ENCODE results near the gene TMEM150B.

TMEM150B gene

DNA sequence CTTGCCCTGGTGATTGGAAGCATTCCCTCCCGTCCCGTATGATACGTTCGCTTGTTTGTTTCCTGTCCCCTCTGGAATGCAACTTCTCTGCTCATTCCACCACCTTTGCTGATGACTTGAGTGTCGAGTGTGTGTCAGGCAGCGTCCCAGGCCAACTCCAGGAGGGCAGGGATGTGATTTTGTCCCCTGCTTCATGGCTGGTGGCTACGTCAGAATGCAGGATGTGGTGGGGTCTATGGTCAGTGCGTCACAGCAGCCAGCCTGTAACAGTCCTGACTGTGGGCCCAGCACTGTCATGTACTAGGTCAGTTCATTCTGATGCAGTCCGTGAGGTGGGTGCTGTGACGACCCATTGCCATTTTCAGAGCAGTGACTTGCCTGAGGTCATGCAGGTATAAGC, 25.1 kb downstream of the TMEM150B start:
- no peak overlapping the region for H3K4me3 ChIP-seq (ENCODE audit: low read length)
- peaks cover 4% of the 10 kb centered on the region; the same call in 1 of the 2 replicates for H3K4me1 ChIP-seq (ENCODE audit: insufficient read depth, low read length)
- no peak overlapping the region for H3K9ac ChIP-seq (ENCODE audit: low read depth, low read length)
- peak overlapping the region; percentile 26 for H3K27ac ChIP-seq (ENCODE audit: low read length)
- H3K27me3 ChIP-seq (ENCODE audit: insufficient read depth, low read length), result no peaks in the 10 kb centered on the region
- H3K36me3 ChIP-seq (ENCODE audit: insufficient read depth, low read depth, low read length), result peaks cover 52% of the 10 kb centered on the region
- H3K9me3 ChIP-seq (ENCODE audit: insufficient read depth, low read depth, low read length), result no peaks in the 10 kb centered on the region

DNA sequence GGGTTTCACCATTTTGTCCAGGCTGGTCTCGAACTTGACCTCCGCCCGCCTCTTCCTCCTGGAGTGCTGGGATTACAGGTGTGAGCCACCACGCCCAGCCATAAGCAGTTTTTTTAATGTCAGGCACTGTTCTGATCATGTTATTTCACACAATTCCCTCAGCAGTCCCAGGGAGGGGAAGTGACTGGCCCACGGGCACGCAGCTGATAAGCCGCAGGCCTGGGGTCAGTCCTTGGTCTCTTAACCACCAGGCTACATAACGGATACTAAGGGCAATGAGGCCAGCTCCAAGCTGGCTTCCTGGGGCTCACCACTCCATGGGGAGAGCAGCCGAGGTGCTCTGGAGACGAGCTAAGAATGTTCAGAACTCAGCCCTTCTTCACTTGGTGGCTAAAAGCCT, 27.9 kb downstream of the TMEM150B start:
- peaks cover 4% of the 10 kb centered on the region; the same call in 1 of the 2 replicates for H3K4me1 ChIP-seq (ENCODE audit: insufficient read depth, low read length)
- no peak overlapping the region for H3K4me3 ChIP-seq (ENCODE audit: low read length)
- H3K27me3 ChIP-seq (ENCODE audit: insufficient read depth, low read length), result no peaks in the 10 kb centered on the region
- no peaks in the 10 kb centered on the region for H3K9me3 ChIP-seq (ENCODE audit: insufficient read depth, low read depth, low read length)
- no peak overlapping the region for H3K27ac ChIP-seq (ENCODE audit: low read length)
- no peak overlapping the region for H3K9ac ChIP-seq (ENCODE audit: low read depth, low read length)
- H3K36me3 ChIP-seq (ENCODE audit: insufficient read depth, low read depth, low read length), result peaks cover 47% of the 10 kb centered on the region

DNA sequence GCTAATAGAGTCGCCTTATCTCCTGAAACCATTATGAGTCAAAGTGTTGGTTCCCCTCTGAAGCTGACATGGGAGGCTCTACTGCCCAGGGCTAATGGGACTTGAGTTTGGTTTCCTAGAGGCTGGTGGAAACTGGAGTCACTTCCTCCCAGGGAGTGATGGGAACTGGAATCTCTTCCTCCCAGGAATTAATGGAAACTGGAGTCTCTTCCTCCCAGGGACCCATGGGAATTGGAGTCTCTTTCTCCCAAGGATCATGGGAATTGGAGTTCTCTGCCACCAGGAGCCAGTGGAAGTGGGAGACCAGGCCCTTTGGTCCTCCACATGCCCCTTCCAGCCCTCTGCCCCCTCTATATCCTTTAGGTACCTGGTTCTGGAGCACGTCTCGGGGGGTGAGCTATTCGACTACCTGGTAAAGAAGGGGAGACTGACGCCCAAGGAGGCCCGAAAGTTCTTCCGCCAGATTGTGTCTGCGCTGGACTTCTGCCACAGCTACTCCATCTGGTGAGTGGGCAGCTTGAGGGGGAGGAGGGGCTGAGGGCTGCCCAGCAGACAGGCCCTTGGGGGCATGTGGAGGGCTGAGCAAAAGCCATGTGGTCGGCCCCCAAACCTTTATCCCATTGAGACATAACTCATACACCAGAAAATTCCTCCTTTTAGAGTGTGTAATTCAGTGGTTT, 35.9 kb downstream of the TMEM150B start:
- no peak overlapping the region for H3K4me3 ChIP-seq (ENCODE audit: low read length)
- peaks cover 57% of the 10 kb centered on the region for H3K36me3 ChIP-seq (ENCODE audit: insufficient read depth, low read depth, low read length)
- H3K9ac ChIP-seq (ENCODE audit: low read depth, low read length), result no peak overlapping the region
- H3K9me3 ChIP-seq (ENCODE audit: insufficient read depth, low read depth, low read length), result no peaks in the 10 kb centered on the region
- no peaks in the 10 kb centered on the region for H3K4me1 ChIP-seq (ENCODE audit: insufficient read depth, low read length)
- H3K27me3 ChIP-seq (ENCODE audit: insufficient read depth, low read length), result no peaks in the 10 kb centered on the region
- H3K27ac ChIP-seq (ENCODE audit: low read length), result no peak overlapping the region

DNA sequence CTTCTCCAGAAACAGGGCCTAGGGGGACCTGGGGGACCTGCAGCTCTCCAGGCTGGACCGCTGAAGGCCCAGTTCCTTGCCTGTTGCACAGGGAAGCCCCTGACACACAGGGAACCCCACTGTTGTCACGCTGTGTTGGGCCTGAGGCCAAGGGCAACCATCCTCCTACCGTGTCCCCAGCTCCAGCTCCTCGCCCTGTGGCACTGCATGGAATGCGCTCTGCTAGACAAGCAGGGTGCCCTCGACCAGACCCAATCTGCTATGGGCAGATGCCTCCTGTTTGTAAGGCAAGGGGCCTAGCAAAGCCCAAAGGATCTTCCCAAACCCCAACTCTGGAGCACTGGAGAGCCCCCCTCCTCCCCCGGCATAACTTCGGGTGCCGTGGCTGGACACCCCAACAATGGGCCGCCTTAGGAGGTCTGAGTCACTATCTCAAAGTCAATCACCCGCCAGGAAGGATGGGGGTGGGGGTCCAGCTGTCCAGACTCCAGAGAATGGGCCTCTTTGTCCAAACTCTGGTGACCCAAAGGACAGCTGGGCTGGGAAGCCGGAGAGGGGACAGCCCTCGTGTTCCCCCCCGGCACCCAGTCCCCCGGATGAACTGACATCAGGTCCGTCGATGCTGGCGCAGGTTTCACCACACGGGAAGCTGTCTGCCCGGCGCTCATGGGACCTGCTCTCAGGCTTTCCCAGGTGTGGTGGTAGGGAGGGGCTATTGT, 37.6 kb downstream of the TMEM150B start:
- Histone ChIP-seq H3K36me3 (ENCODE audit: insufficient read depth, low read depth, low read length) (peaks cover 47% of the 10 kb centered on the region), H3K4me1 (ENCODE audit: insufficient read depth, low read length) (no peaks in the 10 kb centered on the region), H3K27me3 (ENCODE audit: insufficient read depth, low read length) (no peaks in the 10 kb centered on the region), H3K9ac (ENCODE audit: low read depth, low read length) (no peak overlapping the region), H3K27ac (ENCODE audit: low read length) (no peak overlapping the region), H3K9me3 (ENCODE audit: insufficient read depth, low read depth, low read length) (no peaks in the 10 kb centered on the region), H3K4me3 (ENCODE audit: low read length) (no peak overlapping the region)

DNA sequence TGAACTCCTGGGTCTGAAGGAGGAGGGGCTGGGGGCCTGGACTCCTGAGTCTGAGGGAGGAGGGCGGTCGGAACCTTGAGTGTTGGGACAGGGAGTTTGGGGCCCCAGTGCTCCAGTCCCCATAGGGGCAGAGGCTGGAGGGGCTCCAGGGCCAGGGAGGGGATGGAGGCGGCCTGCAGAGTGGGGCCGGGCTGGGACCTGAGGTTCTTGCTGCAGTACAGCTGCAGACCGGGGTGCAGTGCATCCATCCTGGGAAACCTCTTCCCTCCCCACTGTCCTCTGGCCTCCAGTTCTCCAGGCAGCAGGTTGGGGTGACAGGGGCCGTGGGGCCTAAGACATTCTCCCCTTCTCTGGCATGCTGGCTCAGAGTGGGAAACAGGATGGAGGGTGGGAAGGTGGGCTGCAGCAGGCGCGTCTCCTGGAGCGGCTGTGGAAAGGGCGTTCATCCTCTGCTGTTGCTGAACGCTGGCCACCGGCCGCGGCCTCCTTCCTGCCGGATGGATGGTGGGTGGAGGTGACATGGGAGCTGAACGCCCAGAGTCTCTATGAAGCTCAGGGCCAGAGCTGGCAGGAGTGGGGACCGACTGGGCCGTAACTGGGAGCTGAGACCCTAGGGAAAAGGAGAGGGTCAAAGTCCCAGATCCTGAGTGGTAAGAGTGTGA, 39.8 kb downstream of the TMEM150B start:
- H3K9me3 ChIP-seq (ENCODE audit: insufficient read depth, low read depth, low read length), result no peaks in the 10 kb centered on the region
- H3K36me3 ChIP-seq (ENCODE audit: insufficient read depth, low read depth, low read length), result peaks cover 31% of the 10 kb centered on the region
- peaks cover 5% of the 10 kb centered on the region; the same call in 1 of the 2 replicates for H3K4me1 ChIP-seq (ENCODE audit: insufficient read depth, low read length)
- H3K27me3 ChIP-seq (ENCODE audit: insufficient read depth, low read length), result no peaks in the 10 kb centered on the region
- peak overlapping the region; percentile 65; the same call in 1 of the 2 replicates for H3K4me3 ChIP-seq (ENCODE audit: low read length)
- H3K9ac ChIP-seq (ENCODE audit: low read depth, low read length), result peak overlapping the region; percentile 73
- H3K27ac ChIP-seq (ENCODE audit: low read length), result no peak overlapping the region

DNA sequence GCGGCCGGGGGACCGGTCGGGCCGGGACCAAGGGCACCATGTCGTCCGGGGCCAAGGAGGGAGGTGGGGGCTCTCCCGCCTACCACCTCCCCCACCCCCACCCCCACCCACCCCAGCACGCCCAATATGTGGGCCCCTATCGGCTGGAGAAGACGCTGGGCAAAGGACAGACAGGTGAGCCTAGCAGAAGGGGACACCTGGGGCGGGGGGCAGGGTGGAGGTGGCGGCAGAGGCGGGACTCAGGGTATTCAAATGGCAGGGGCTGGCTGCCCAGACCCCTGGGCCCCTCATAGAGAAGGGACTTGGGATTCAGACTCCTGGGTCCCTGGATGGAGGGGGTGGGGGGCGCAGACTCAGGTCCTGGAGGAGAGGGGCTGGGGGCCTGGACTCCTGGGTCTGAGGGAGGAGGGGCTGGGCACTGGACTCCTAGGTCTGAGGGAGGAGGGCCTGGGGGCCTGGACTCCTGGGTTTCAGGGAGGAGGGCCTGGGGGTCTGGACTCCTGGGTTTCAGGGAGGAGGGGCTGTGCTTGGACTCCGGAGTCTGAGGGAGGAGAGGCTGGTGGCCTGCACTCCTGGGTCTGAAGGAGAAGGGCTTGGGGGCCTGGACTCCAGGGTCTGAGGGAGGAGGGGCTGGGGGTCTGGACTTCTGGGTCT, 40.6 kb downstream of the TMEM150B start:
- H3K4me1 ChIP-seq (ENCODE audit: insufficient read depth, low read length), result peaks cover 5% of the 10 kb centered on the region; the same call in 1 of the 2 replicates
- no peaks in the 10 kb centered on the region for H3K27me3 ChIP-seq (ENCODE audit: insufficient read depth, low read length)
- H3K27ac ChIP-seq (ENCODE audit: low read length), result no peak overlapping the region
- H3K9ac ChIP-seq (ENCODE audit: low read depth, low read length), result peak overlapping the region; percentile 73
- H3K36me3 ChIP-seq (ENCODE audit: insufficient read depth, low read depth, low read length), result peaks cover 23% of the 10 kb centered on the region
- H3K9me3 ChIP-seq (ENCODE audit: insufficient read depth, low read depth, low read length), result no peaks in the 10 kb centered on the region
- H3K4me3 ChIP-seq (ENCODE audit: low read length), result peak overlapping the region; percentile 65

DNA sequence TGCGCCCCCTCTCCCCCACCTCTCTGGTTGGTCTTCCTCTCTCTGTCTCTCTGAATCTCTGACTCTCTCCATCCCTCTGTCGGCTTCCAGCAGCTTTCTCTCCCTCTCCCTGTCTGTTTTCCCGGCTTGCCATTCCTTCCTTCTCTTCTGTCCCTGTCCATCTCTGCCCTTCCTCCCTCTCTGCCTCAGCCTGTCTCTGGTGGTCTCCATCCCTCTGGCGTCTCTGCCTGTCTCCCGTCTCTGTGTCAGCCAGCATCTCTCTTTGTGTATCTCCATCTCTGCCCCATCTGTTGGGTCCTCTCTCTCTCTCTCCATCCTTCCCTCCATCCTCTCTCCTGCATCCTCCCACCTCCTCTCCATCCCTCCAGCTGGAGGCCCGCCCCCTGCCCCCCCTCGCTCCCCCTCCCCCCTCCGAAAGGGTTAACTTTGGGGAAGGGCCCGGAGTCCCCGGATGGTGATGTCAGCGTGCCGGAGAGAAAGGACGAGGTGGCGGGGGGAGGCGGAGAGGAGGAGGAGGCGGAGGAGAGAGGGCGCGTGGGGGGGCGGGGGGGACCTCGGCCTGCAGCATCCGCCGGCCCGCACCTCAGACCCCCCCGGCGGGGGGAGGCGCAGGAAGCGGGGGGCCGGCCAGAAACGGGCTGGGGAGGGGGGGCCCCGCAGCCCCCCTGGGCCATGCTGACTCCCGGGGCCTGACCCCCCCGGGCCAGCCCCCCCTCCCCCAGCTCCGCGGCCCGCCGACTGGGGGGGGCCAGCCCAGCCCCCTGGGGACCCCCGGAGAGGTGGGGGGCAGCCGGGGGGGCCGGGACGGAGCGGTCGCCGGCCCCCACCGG, 41.4 kb downstream of the TMEM150B start, which contains the start of gene BRSK1:
TSS of gene BRSK1 (plus strand) at position 450 of the 830 bp plus-strand sequence. CDS start 446 bp downstream, outside the sequence.
- H3K4me3 ChIP-seq (ENCODE audit: low read length), result peak within 1 kb of the TSS; percentile 65
- no peaks in the 10 kb centered on the region for H3K9me3 ChIP-seq (ENCODE audit: insufficient read depth, low read depth, low read length)
- no peak within 1 kb of the TSS for H3K27ac ChIP-seq (ENCODE audit: low read length)
- H3K4me1 ChIP-seq (ENCODE audit: insufficient read depth, low read length), result peaks cover 5% of the 10 kb centered on the region; the same call in 1 of the 2 replicates
- no peaks in the 10 kb centered on the region for H3K27me3 ChIP-seq (ENCODE audit: insufficient read depth, low read length)
- H3K36me3 ChIP-seq (ENCODE audit: insufficient read depth, low read depth, low read length), result peaks cover 15% of the 10 kb centered on the region; the same call in 1 of the 2 replicates
- peak within 1 kb of the TSS; percentile 73 for H3K9ac ChIP-seq (ENCODE audit: low read depth, low read length)

DNA sequence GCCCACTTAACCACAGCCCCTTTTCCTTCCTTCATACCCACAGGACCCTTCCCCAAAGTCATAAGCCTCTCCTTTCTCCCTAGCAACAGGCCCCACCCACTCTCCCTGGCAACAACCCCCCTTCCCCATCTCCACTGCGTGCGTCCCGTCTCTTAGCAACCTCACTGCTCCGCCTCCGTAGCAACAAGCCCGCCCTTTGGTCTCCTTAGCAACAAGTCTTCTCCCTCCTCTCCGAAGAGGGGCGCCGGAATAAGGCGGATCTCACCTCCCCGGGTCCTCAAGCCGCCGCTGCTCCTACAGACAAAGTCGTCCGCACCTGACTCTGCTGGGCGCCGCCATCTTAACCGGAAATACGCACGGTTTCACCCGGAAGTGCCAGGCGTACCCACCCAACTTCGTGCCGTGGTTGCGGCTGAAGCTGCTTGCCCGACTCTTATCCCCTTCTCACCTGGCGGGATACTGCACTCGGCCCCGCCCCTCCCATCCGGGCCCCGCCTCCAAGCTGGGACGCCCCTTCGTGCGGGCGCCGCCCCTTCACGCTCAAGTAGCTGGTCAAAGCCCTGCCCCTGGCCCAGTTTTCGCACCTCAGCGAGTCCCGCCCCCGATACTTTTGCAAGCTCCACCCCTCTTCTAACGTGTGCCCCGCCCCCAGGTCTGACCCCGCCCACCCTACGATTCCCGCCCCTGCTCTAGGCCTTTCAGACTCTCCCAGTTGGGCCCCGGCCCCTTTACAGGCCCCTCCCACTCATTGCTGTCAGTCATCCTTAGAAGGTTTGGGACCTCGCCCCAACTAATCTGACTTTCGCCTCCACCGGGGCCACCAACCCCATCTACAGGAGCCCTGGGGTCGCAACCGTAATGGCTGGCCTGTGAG, 45.1 kb downstream of the TMEM150B start, which contains the start of gene HSPBP1:
TSS of gene HSPBP1 (minus strand) at position 341 of the 874 bp plus-strand sequence. CDS start 502 bp downstream, outside the sequence.
- peak within 1 kb of the TSS; percentile 68 for H3K9ac ChIP-seq (ENCODE audit: low read depth, low read length)
- no peaks in the 10 kb centered on the region for H3K9me3 ChIP-seq (ENCODE audit: insufficient read depth, low read depth, low read length)
- peak within 1 kb of the TSS; percentile 62 for H3K27ac ChIP-seq (ENCODE audit: low read length)
- H3K36me3 ChIP-seq (ENCODE audit: insufficient read depth, low read depth, low read length), result peaks cover 10% of the 10 kb centered on the region; the same call in 1 of the 2 replicates
- no peaks in the 10 kb centered on the region for H3K27me3 ChIP-seq (ENCODE audit: insufficient read depth, low read length)
- peaks cover 5% of the 10 kb centered on the region; the same call in 1 of the 2 replicates for H3K4me1 ChIP-seq (ENCODE audit: insufficient read depth, low read length)
- peak within 1 kb of the TSS; percentile 90 for H3K4me3 ChIP-seq (ENCODE audit: low read length)

DNA sequence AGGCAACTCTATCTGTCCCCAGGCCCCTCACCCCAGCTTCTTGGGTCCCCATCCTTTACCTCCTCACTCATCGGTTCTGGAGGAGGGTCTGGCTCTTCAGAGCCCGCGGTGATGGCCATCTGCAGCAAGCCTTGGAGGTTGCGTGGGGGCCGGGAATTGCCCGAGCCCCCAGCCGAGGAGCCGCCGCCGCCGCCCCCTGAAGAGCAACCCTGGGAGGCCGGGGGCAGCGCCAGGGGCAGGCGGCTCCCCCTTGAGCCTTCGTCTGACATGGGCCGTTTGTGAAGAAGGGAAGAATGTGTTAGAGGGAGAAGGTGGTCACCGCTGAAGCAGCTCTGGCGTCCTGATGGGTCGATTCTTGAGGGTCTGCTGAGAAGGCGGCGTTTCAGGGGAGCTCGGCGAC, 45.8 kb downstream of the TMEM150B start:
- H3K9me3 ChIP-seq (ENCODE audit: insufficient read depth, low read depth, low read length), result no peaks in the 10 kb centered on the region
- peaks cover 10% of the 10 kb centered on the region; the same call in 1 of the 2 replicates for H3K36me3 ChIP-seq (ENCODE audit: insufficient read depth, low read depth, low read length)
- H3K27ac ChIP-seq (ENCODE audit: low read length), result no peak overlapping the region
- peak overlapping the region; percentile 90 for H3K4me3 ChIP-seq (ENCODE audit: low read length)
- H3K4me1 ChIP-seq (ENCODE audit: insufficient read depth, low read length), result peaks cover 5% of the 10 kb centered on the region; the same call in 1 of the 2 replicates
- no peaks in the 10 kb centered on the region for H3K27me3 ChIP-seq (ENCODE audit: insufficient read depth, low read length)
- peak overlapping the region; percentile 68 for H3K9ac ChIP-seq (ENCODE audit: low read depth, low read length)

Data from iPS-20b (cell line).